Heart left ventricle (tissue), 13 donors: ENCODE measurements around the gene DDA1.

Experiments
- POLR2A ChIP-seq, 2 donors: fragments of 450-650 bp; IDR thresholded peaks; one replicate each; pipeline ENCODE4 v1.6.1; 2017; ENCODE audit warnings: antibody characterized with exemption in 2 of 2, mild to moderate bottlenecking in 2 of 2, moderate library complexity in 2 of 2
- TF ChIP-seq, protein P1 (sequence below), 12 donors: fragments of 200-600 bp; sonication (generic) in 4 of 12; IDR thresholded peaks; one replicate each; pipeline versions ENCODE4 v1.5.0 to v1.8.0; 2018 to 2022; ENCODE audit warnings: antibody characterized with exemption in 12 of 12, mild to moderate bottlenecking in 5 of 12
- donor health status: ischemic (EF 13 %, LVEDD 7.1; RV severe dilation, severe dysfunction).
- donor health status: DM: no; HTN: yes; CAD: no.
- donor health status: DM: no; HTN: no; CAD: no.
- donor health status: ischemic (EF 25% LVEDD 6.9; RV normal size, moderate dysfunction).
- donor health status: ischemic (EF 25% LVEDD 5.7; RV mildly dilated, moderate dysfunction).
- donor health status: ischemic (EF 35%, LVEDD 5.7; RV mildly dilated, moderate dysfunction).
- donor health status: nonischemic (EF 11% LVEDD 7.7; RV severe dilation, severe dysfunction).
- donor health status: DM: yes; HTN: yes; CAD: no.
- donor health status: PGD.
- donor health status: ischemic (EF 29% LVEDD 5.4; RV normal size, mild dysfunction).
- donor health status: nonischemic (EF 23%, LVEDD 6.1; RV moderate dilation, normal function).

DNA sequence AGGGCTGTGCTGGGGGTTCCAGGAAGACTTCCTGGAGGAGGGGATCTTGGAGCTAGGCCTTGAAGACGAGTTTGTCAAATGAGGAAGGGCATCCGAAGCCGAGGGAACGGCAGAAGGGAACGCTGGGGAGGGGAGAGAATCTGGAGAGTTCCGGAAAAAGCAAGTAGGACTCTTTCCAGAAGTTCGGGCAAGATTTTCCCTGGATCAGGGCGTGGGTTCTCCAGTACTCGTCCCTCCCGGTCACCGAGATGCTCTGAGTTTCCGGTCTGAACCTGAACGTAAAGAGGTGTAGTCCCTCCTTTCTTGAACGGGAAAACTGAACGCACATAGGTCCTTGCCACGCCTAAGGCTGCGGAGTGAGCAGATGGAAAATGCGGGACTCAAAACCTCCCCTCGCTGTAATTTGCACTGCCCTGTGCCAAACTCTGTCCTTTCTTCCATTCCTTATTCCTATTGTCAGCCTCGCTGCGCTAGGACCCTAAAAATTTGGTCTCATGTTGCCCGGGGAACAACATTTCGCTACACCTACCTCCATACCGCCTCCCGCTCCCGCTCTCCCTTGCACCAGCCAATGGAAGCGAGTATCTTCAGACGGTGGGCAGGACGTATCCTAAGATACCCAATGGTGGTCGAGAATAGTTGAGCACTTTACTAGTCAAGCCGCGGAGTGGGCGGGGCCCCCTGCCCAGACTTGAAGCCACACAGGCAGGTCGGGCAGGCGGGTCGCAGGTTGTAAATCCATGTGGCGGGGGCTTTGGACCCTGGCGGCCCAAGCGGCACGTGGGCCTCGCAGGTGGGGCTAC, 27.7 kb downstream of the DDA1 start, which contains the start of gene GTPBP3:
- TF ChIP-seq, protein P1, sequence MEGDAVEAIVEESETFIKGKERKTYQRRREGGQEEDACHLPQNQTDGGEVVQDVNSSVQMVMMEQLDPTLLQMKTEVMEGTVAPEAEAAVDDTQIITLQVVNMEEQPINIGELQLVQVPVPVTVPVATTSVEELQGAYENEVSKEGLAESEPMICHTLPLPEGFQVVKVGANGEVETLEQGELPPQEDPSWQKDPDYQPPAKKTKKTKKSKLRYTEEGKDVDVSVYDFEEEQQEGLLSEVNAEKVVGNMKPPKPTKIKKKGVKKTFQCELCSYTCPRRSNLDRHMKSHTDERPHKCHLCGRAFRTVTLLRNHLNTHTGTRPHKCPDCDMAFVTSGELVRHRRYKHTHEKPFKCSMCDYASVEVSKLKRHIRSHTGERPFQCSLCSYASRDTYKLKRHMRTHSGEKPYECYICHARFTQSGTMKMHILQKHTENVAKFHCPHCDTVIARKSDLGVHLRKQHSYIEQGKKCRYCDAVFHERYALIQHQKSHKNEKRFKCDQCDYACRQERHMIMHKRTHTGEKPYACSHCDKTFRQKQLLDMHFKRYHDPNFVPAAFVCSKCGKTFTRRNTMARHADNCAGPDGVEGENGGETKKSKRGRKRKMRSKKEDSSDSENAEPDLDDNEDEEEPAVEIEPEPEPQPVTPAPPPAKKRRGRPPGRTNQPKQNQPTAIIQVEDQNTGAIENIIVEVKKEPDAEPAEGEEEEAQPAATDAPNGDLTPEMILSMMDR (IDR thresholded peaks at IDR 0.05) = no peak
- peak in 1 of 2 donors; percentile 8 for TF ChIP-seq POLR2A (IDR thresholded peaks at IDR 0.05)
